HuH-7 (cell line): ENCODE results near the gene CAPN1.

Experiments used
- DNase-seq: peaks from one replicate; pipeline ENCODE4 v3.0.0; 2011; ENCODE audit warnings: low spot score

Gene CAPN1

GRCh38 chr11:65260756-65261590, 79.2 kb downstream of the CAPN1 start:
- DNase-seq: no peak
